ENCODE data around the gene SPACA7.

The SPACA7 gene

DNA sequence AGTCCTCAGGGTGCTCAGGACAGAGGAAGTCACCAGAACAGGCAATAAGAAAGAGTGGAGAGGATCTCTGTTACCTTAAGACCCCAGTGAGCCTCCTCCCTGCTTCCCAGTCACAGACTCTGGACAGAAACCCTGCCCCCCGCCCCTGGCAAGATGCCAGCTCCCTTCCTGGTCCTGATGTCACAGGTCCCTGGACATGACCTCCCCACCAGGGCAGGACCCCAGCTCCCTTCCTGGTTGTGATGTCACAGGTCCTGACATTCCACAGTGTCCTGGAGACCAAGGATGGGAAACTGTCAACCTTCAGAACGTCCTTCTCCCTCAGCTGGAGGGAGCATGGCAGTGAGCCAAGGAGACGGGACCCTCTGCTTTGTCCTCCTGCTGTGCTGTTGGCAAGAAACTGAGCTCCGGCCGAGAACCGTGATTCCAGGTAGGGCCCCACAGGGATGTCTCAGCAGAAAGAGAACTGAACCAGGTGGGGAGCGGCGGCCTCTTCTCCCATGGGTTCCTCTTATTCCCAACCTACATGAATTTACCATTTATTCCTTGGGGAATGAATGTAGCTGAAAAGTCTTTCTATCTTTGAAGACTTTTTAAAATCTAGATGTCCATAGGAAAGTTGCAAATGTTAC, at the start of gene SPACA7:
SPACA7 (plus strand) TSS at position 306 of the 632 bp plus-strand sequence; CDS start at position 337, 31 bp downstream.
- no peaks in the 10 kb centered on the region for H3K4me1 Mint-ChIP-seq
- no peak within 1 kb of the TSS for H3K4me3 Mint-ChIP-seq
- H3K9me3 Mint-ChIP-seq: peaks cover 24% of the 10 kb centered on the region
- no peaks in the 10 kb centered on the region for H3K36me3 Mint-ChIP-seq (ENCODE audit: low read depth)
- H3K27ac Mint-ChIP-seq: no peak within 1 kb of the TSS
- TF ChIP-seq, protein P1, sequence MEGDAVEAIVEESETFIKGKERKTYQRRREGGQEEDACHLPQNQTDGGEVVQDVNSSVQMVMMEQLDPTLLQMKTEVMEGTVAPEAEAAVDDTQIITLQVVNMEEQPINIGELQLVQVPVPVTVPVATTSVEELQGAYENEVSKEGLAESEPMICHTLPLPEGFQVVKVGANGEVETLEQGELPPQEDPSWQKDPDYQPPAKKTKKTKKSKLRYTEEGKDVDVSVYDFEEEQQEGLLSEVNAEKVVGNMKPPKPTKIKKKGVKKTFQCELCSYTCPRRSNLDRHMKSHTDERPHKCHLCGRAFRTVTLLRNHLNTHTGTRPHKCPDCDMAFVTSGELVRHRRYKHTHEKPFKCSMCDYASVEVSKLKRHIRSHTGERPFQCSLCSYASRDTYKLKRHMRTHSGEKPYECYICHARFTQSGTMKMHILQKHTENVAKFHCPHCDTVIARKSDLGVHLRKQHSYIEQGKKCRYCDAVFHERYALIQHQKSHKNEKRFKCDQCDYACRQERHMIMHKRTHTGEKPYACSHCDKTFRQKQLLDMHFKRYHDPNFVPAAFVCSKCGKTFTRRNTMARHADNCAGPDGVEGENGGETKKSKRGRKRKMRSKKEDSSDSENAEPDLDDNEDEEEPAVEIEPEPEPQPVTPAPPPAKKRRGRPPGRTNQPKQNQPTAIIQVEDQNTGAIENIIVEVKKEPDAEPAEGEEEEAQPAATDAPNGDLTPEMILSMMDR (IDR thresholded peaks at IDR 0.05; ENCODE audit: unreplicated experiment in 3 of 3): no peak
- H3K27me3 Mint-ChIP-seq (ENCODE audit: low read depth): peaks cover 44% of the 10 kb centered on the region

- Mint-ChIP-seq H3K9me3 (no peaks in the 10 kb centered on the region), H3K36me3 (ENCODE audit: low read depth) (no peaks in the 10 kb centered on the region), H3K4me1 (no peaks in the 10 kb centered on the region), H3K27ac (no peak overlapping the region), H3K27me3 (ENCODE audit: low read depth) (peaks cover 100% of the 10 kb centered on the region), H3K4me3 (no peak overlapping the region)
- TF ChIP-seq, protein P1 (IDR thresholded peaks at IDR 0.05; ENCODE audit: unreplicated experiment in 3 of 3): no peak
Observed at GRCh38 chr13:112326821-112327370, 49.3 kb upstream of the SPACA7 start.

GRCh38 chr13:112328936-112329335, 47.2 kb upstream of the SPACA7 start:
- no peak overlapping the region for H3K27ac Mint-ChIP-seq
- TF ChIP-seq, protein P1 (IDR thresholded peaks at IDR 0.05; ENCODE audit: unreplicated experiment in 3 of 3): no peak
- H3K36me3 Mint-ChIP-seq (ENCODE audit: low read depth): no peaks in the 10 kb centered on the region
- no peaks in the 10 kb centered on the region for H3K4me1 Mint-ChIP-seq
- H3K4me3 Mint-ChIP-seq: no peak overlapping the region
- H3K9me3 Mint-ChIP-seq: peaks cover 4% of the 10 kb centered on the region
- peaks cover 97% of the 10 kb centered on the region for H3K27me3 Mint-ChIP-seq (ENCODE audit: low read depth)

- Mint-ChIP-seq H3K9me3 (peaks cover 4% of the 10 kb centered on the region), H3K4me3 (no peak overlapping the region), H3K27ac (no peak overlapping the region), H3K27me3 (ENCODE audit: low read depth) (peaks cover 96% of the 10 kb centered on the region), H3K36me3 (ENCODE audit: low read depth) (no peaks in the 10 kb centered on the region), H3K4me1 (no peaks in the 10 kb centered on the region)
- TF ChIP-seq, protein P1 (IDR thresholded peaks at IDR 0.05; ENCODE audit: unreplicated experiment in 3 of 3): no peak
Observed at GRCh38 chr13:112329376-112329775, 46.8 kb upstream of the SPACA7 start.

- Mint-ChIP-seq H3K9me3 (peaks cover 4% of the 10 kb centered on the region), H3K27me3 (ENCODE audit: low read depth) (peaks cover 95% of the 10 kb centered on the region), H3K27ac (no peak overlapping the region), H3K36me3 (ENCODE audit: low read depth) (no peaks in the 10 kb centered on the region), H3K4me1 (no peaks in the 10 kb centered on the region), H3K4me3 (no peak overlapping the region)
- TF ChIP-seq, protein P1 (IDR thresholded peaks at IDR 0.05; ENCODE audit: unreplicated experiment in 3 of 3): no peak
Observed at GRCh38 chr13:112330066-112330465, 46.1 kb upstream of the SPACA7 start.

Data from nephron (organoid).